ENCODE measurements around the gene CENPP.

The CENPP gene

GRCh38 chr9:92315456-92315855 is 10.3 kb upstream of the CENPP start:
- no peaks in the 10 kb centered on the region for H4K20me1 ChIP-seq (ENCODE audit: insufficient read depth, low read length)
- H3K4me3 ChIP-seq (ENCODE audit: low read length), result no peak overlapping the region
- H3K9me2 ChIP-seq (replicated peaks; ENCODE audit: insufficient read depth, low read length), result no peaks in the 10 kb centered on the region
- no peak for DNase-seq
- H3K27me3 ChIP-seq (replicated peaks; ENCODE audit: insufficient read depth, low read length), result no peaks in the 10 kb centered on the region
- TF ChIP-seq CTCF (IDR thresholded peaks at IDR 0.05; ENCODE audit: low read length), result no peak
- no peak for TF ChIP-seq EZH2phosphoT487 (IDR thresholded peaks at IDR 0.05; ENCODE audit: low read length)
- TF ChIP-seq EZH2 (optimal IDR thresholded peaks at IDR 0.05; ENCODE audit: low read depth, low read length), result no peak
- H3K27ac ChIP-seq (ENCODE audit: low read length), result no peak overlapping the region
- no peak overlapping the region for H3K4me2 ChIP-seq (ENCODE audit: low read depth, low read length)
- H3K9ac ChIP-seq (ENCODE audit: low read length), result no peak overlapping the region
- H3K9me3 ChIP-seq (replicated peaks; ENCODE audit: insufficient read depth, low read length), result no peaks in the 10 kb centered on the region
- H3K4me1 ChIP-seq (ENCODE audit: low read length), result peaks cover 7% of the 10 kb centered on the region; the same call in 1 of the 2 replicates
- peaks cover 35% of the 10 kb centered on the region for H3K79me2 ChIP-seq (ENCODE audit: low read length)
- H3K36me3 ChIP-seq (replicated peaks; ENCODE audit: insufficient read depth, low read length), result peaks cover 17% of the 10 kb centered on the region
- no peaks in the 10 kb centered on the region for H3F3A ChIP-seq (ENCODE audit: insufficient read depth, low read length)
- no peak overlapping the region for H2AFZ ChIP-seq (ENCODE audit: low read length)

GRCh38 chr9:92324431-92324830 is 1.3 kb upstream of the CENPP start:
- no peaks in the 10 kb centered on the region for H3K27me3 ChIP-seq (replicated peaks; ENCODE audit: insufficient read depth, low read length)
- peak overlapping the region; percentile 88 for H3K4me3 ChIP-seq (ENCODE audit: low read length)
- H3K36me3 ChIP-seq (replicated peaks; ENCODE audit: insufficient read depth, low read length), result peaks cover 6% of the 10 kb centered on the region
- H3K79me2 ChIP-seq (ENCODE audit: low read length), result peaks cover 75% of the 10 kb centered on the region
- no peak for DNase-seq
- no peaks in the 10 kb centered on the region for H3K9me2 ChIP-seq (replicated peaks; ENCODE audit: insufficient read depth, low read length)
- H3K4me1 ChIP-seq (ENCODE audit: low read length), result peaks cover 26% of the 10 kb centered on the region
- no peaks in the 10 kb centered on the region for H3K9me3 ChIP-seq (replicated peaks; ENCODE audit: insufficient read depth, low read length)
- no peaks in the 10 kb centered on the region; the same call in 1 of the 2 replicates for H3F3A ChIP-seq (ENCODE audit: insufficient read depth, low read length)
- H3K27ac ChIP-seq (ENCODE audit: low read length), result no peak overlapping the region
- peak overlapping the region; percentile 99 for H3K9ac ChIP-seq (ENCODE audit: low read length)
- TF ChIP-seq EZH2 (optimal IDR thresholded peaks at IDR 0.05; ENCODE audit: low read depth, low read length) (no peak), CTCF (IDR thresholded peaks at IDR 0.05; ENCODE audit: low read length) (no peak), EZH2phosphoT487 (IDR thresholded peaks at IDR 0.05; ENCODE audit: low read length) (no peak)
- 0 out of 2 replicates have a peak overlapping the region, but pooled peaks have one; percentile 78 for H2AFZ ChIP-seq (ENCODE audit: low read length)
- H4K20me1 ChIP-seq (ENCODE audit: insufficient read depth, low read length), result no peaks in the 10 kb centered on the region
- peak overlapping the region; percentile 77 for H3K4me2 ChIP-seq (ENCODE audit: low read depth, low read length)

DNA sequence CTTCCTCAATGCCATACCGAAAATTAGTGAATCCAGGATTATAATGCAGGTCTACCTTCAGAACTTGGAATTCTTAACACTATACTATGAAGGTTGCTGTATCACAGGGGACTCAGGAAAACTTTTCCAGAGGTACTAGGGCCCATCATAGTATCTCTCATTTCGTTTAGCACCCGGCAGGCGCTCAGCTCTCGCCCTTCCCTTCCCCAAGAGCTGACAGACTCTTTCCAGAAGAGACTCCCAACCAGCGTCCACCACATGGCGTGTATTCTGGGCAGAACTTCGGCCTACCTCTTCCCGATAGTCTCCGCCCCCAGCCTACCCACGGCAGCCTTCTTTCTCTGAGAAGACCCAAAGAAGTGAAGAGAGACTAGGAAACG is 874 bp upstream of the CENPP start:
- peaks cover 79% of the 10 kb centered on the region for H3K79me2 ChIP-seq (ENCODE audit: low read length)
- H3K4me2 ChIP-seq (ENCODE audit: low read depth, low read length), result peak overlapping the region; percentile 77
- H3F3A ChIP-seq (ENCODE audit: insufficient read depth, low read length), result no peaks in the 10 kb centered on the region; the same call in 1 of the 2 replicates
- no peaks in the 10 kb centered on the region for H3K9me3 ChIP-seq (replicated peaks; ENCODE audit: insufficient read depth, low read length)
- H3K36me3 ChIP-seq (replicated peaks; ENCODE audit: insufficient read depth, low read length), result peaks cover 6% of the 10 kb centered on the region
- peak overlapping the region; percentile 88 for H3K4me3 ChIP-seq (ENCODE audit: low read length)
- DNase-seq, result no peak
- peak overlapping the region; percentile 78 for H2AFZ ChIP-seq (ENCODE audit: low read length)
- peak overlapping the region; percentile 99 for H3K9ac ChIP-seq (ENCODE audit: low read length)
- peak overlapping the region; percentile 96 for H3K27ac ChIP-seq (ENCODE audit: low read length)
- H4K20me1 ChIP-seq (ENCODE audit: insufficient read depth, low read length), result no peaks in the 10 kb centered on the region
- H3K4me1 ChIP-seq (ENCODE audit: low read length), result peaks cover 26% of the 10 kb centered on the region
- no peaks in the 10 kb centered on the region for H3K9me2 ChIP-seq (replicated peaks; ENCODE audit: insufficient read depth, low read length)
- H3K27me3 ChIP-seq (replicated peaks; ENCODE audit: insufficient read depth, low read length), result no peaks in the 10 kb centered on the region
- TF ChIP-seq EZH2 (optimal IDR thresholded peaks at IDR 0.05; ENCODE audit: low read depth, low read length) (no peak), CTCF (IDR thresholded peaks at IDR 0.05; ENCODE audit: low read length) (no peak), EZH2phosphoT487 (IDR thresholded peaks at IDR 0.05; ENCODE audit: low read length) (no peak)

Measured in MM.1S (cell line).